Activated B cell treated with CpG ODN at 0.5 μM for 24 hours (primary cell): ENCODE data around the gene ZNF768. TPM values are rescaled to one million over a fixed set of nuclear protein-coding genes. Genes with fewer than 3 reads are reported as not detected.

Experiments used
- ATAC-seq: fragments of 200-7000 bp; cut with Tn5 transposase; one replicate; pipeline ENCODE4 v1.10.0; 2021; ENCODE audit warnings: low read depth, mild to moderate bottlenecking, moderate library complexity
- CTCF ChIA-PET: fragments of 350-600 bp; sonication (Branson Sonifier 250); formaldehyde crosslinking; loops from one replicate; lab custom pipeline; 2021; ENCODE audit warnings: antibody characterized with exemption; lab: Charles Lee
- POLR2A ChIA-PET: fragments of 350-600 bp; sonication (Branson Sonifier 250); formaldehyde crosslinking; loops from one replicate; lab custom pipeline; 2021; ENCODE audit warnings: antibody characterized with exemption; lab: Charles Lee
- DNase-seq: peaks from one replicate; pipeline ENCODE4 v3.0.0; 2022
- H3K27ac Mint-ChIP-seq: one replicate; pipeline ENCODE4 v1.8.0; 2020; ENCODE audit warnings: mixed read lengths
- H3K27me3 Mint-ChIP-seq: one replicate; pipeline ENCODE4 v1.8.0; 2021; ENCODE audit warnings: mixed read lengths
- H3K36me3 Mint-ChIP-seq: one replicate; pipeline ENCODE4 v1.8.0; 2021; ENCODE audit warnings: low read depth, mixed read lengths
- H3K4me1 Mint-ChIP-seq: one replicate; pipeline ENCODE4 v1.8.0; 2021; ENCODE audit warnings: mixed read lengths
- H3K4me3 Mint-ChIP-seq: one replicate; pipeline ENCODE4 v1.8.0; 2020; ENCODE audit warnings: mild to moderate bottlenecking, mixed read lengths
- H3K9me3 Mint-ChIP-seq: one replicate; pipeline ENCODE4 v1.8.0; 2020; ENCODE audit warnings: mixed read lengths
- CTCF ChIP-seq: fragments of 200-600 bp; IDR thresholded peaks from one replicate; pipeline ENCODE4 v1.8.0; 2022; ENCODE audit warnings: antibody characterized with exemption, mild to moderate bottlenecking
- intact Hi-C: fragments of 100-400 bp; cut with micrococcal nuclease; formaldehyde crosslinking; loops from one replicate; pipeline ENCODE4 v1.15.1; 2024
- total RNA-seq: library from RNA; stranded (reverse); gene quantifications from 2 replicates; pipeline ENCODE4 v1.2.3, GENCODE V29; 2022

ZNF768 gene
- total RNA-seq, 1 donor from 2014 or later: 30.7 TPM

- H3K36me3 Mint-ChIP-seq: peaks cover 40% of the 10 kb centered on the region
- H3K4me1 Mint-ChIP-seq: peaks cover 73% of the 10 kb centered on the region
- no peak for DNase-seq
- intact Hi-C loops: no loop called here
- no peak overlapping the region for H3K27ac Mint-ChIP-seq
- no peak for TF ChIP-seq CTCF
- no peaks in the 10 kb centered on the region for H3K27me3 Mint-ChIP-seq
- ChIA-PET CTCF (interaction anchor here (0.9 to 2.3 kb wide), 5 partner anchors 15 to 61 kb away, joined by 3 to 11 read pairs (median 6); partner anchors contain the start of genes DCTPP1 and ZNF747), POLR2A (interaction anchor here (0.6 to 11.0 kb wide), 20 partner anchors 8 to 184 kb away, joined by 3 to 421 read pairs (median 4); partner anchors contain the start of genes DCTPP1, FBRS, SEPHS2 and SEPTIN1)
- no peak for ATAC-seq
- H3K4me3 Mint-ChIP-seq: peak overlapping the region; percentile 89
- H3K9me3 Mint-ChIP-seq: no peaks in the 10 kb centered on the region
Measured at GRCh38 chr16:30474074-30474452, 52.3 kb downstream of the ZNF768 start.

Other genes with a start within 250 kb of the ZNF768 start
- 87.8 and 88.0 TPM in 2 replicates for gene CD2BP2, start 171.3 kb downstream of the ZNF768 start, total RNA-seq
- gene TBC1D10B, start 156.1 kb downstream of the ZNF768 start, total RNA-seq: 46.3 and 50.2 TPM in 2 replicates
- gene MYL11, start 151.8 kb downstream of the ZNF768 start, total RNA-seq: not detected in 2 replicates
- 192 and 199 TPM in 2 replicates for gene SEPTIN1, start 144.0 kb downstream of the ZNF768 start, total RNA-seq
- gene ZNF48, start 131.1 kb downstream of the ZNF768 start, total RNA-seq: 11.7 and 13.0 TPM in 2 replicates
- 4.4 and 5.2 TPM in 2 replicates for gene ZNF771, start 119.0 kb downstream of the ZNF768 start, total RNA-seq
- gene DCTPP1, start 96.5 kb downstream of the ZNF768 start, total RNA-seq: 66.7 and 81.5 TPM in 2 replicates
- gene SEPHS2, start 80.7 kb downstream of the ZNF768 start, total RNA-seq: 79.1 and 80.0 TPM in 2 replicates
- gene ITGAL, start 53.8 kb downstream of the ZNF768 start, total RNA-seq: 216 and 240 TPM in 2 replicates
- 16.3 and 21.6 TPM in 2 replicates for gene ZNF747, start 8.3 kb upstream of the ZNF768 start, total RNA-seq
- 16.1 and 19.2 TPM in 2 replicates for gene ZNF764, start 31.8 kb upstream of the ZNF768 start, total RNA-seq
- gene ZNF688, start 45.1 kb upstream of the ZNF768 start, total RNA-seq: 13.9 and 14.7 TPM in 2 replicates
- gene ZNF785, start 59.1 kb upstream of the ZNF768 start, total RNA-seq: 20.0 and 22.8 TPM in 2 replicates
- 10.1 and 11.6 TPM in 2 replicates for gene ZNF689, start 83.8 kb upstream of the ZNF768 start, total RNA-seq
- gene PRR14, start 124.4 kb upstream of the ZNF768 start, total RNA-seq: 63.5 and 77.9 TPM in 2 replicates
- gene FBRS, start 131.9 kb upstream of the ZNF768 start, total RNA-seq: 166 and 204 TPM in 2 replicates
- gene SRCAP, start 172.6 kb upstream of the ZNF768 start, total RNA-seq: 109 and 123 TPM in 2 replicates
- 45.3 and 51.4 TPM in 2 replicates for gene PHKG2, start 221.9 kb upstream of the ZNF768 start, total RNA-seq
- gene CFAP119, start 235.5 kb upstream of the ZNF768 start, total RNA-seq: 6.2 and 8.8 TPM in 2 replicates
- gene RNF40, start 235.8 kb upstream of the ZNF768 start, total RNA-seq: 99.6 and 117 TPM in 2 replicates